ENCODE data around the gene SUOX. TPM values are rescaled to one million over a fixed set of nuclear protein-coding genes. Genes with fewer than 3 reads are reported as not detected.
A peak's percentile ranks its signal among the peaks of the same experiment; 100 is the strongest.

The SUOX gene
- polyA plus RNA-seq, 3 donors, result 10.0 to 27.8 (median 15.7) TPM

GRCh38 chr12:56041552-56042429, 44.7 kb downstream of the SUOX start, which contains the start of gene RPS26:
Gene RPS26 (plus strand): TSS chr12:56041918. CDS start chr12:56042167, 249 bp downstream.
- WGBS, 3 donors, result 0% methylated on average over 48 to 50 of the region's 50 CpGs
- peak within 1 kb of the TSS; percentile 73 for H3K27ac ChIP-seq (ENCODE audit: low read depth, low read length)

- H3K27ac ChIP-seq (ENCODE audit: low read depth, low read length), result peak overlapping the region; percentile 73
- WGBS, 3 donors, result 1 to 3% (median 1%) methylated on average over 17 to 18 of the region's 20 CpGs
These were observed 45.3 kb downstream of the SUOX start for GRCh38 chr12:56042430-56042813.

- 12 to 40% (median 35%) methylated on average over 9 of the region's 9 CpGs for WGBS, 3 donors
- no peak overlapping the region for H3K27ac ChIP-seq (ENCODE audit: low read depth, low read length)
These were observed 45.8 kb downstream of the SUOX start for GRCh38 chr12:56042843-56043242.

DNA sequence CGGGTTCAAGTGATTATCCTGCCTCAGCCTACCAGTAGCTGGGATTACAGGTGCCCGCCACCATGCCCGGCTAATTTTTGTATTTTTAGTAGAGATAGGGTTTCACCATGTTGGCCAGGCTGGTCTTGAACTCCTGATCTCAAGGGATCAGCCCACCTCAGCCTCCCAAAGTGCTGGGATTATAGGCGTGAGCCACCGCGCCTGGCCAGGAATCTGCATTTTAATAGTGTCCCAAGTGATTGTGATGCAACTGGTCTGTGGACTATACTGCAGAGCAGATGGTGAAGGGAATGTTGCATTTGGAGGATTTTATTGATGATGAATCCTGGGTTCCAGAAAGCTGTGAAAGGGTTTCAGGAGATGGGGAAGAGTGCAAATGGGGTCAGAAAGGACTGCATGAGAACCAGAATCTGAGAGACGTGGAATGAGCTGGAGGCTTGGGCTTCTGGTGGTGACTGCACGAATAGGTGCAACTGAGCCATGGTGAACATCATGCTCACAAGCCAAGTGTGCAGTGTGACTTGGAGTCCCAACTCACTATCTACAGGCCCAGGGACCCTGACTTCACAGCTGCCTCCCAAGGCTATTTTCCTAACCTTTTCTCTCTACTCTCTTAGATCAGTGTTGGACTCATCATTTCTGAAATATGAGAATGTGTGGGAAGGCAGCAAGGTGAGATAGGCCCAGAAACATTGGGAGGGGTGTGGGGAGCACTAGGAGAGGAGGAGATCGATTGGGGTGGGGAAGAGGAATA, 49.1 kb downstream of the SUOX start:
- no peak overlapping the region for H3K27ac ChIP-seq (ENCODE audit: low read depth, low read length)
- WGBS, 3 donors, result 78 to 85% (median 84%) methylated on average over 9 of the region's 9 CpGs

DNA sequence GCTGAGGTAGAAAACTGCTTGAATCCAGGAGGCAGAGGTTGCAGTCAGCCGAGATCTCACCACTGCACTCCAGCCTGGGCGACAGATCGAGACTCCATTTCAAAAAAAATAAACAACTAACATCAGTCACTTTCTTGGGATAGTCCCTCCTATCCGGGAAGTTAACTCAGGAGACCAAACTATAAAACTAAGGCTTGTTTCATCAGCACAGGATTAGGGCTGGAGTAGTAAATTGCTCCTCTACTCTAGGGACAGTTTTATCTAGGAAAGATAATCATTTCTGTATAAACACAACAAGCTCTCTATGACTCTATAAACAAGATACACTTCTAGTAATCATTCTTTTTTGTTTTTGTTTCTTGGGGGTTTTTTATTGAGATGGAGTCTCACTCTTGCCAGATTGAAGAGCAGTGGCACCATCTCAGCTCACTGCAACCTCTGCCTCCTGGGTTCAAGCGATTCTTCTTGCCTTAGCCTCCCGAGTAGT, 56.4 kb downstream of the SUOX start:
- no peak overlapping the region for H3K27ac ChIP-seq (ENCODE audit: low read depth, low read length)
- WGBS, 3 donors, result 81 to 93% (median 89%) methylated on average over 6 of the region's 6 CpGs

Other genes starting within 250 kb of the SUOX start
- gene SARNP, start 179.6 kb upstream of the SUOX start, polyA plus RNA-seq, result 10 to 100 TPM; 40.8 to 85.6 (median 65.7) TPM
- gene ORMDL2, start 179.2 kb upstream of the SUOX start, polyA plus RNA-seq, result 10 to 100 TPM; 18.8 to 63.0 (median 27.2) TPM
- gene DNAJC14, start 167.7 kb upstream of the SUOX start, polyA plus RNA-seq, result 10 to 100 TPM; 10.6 to 17.5 (median 15.2) TPM
- 100 to 1,000 TPM in 1 of 3 donors, 10 to 100 TPM in 1, 1 to 10 TPM in 1; 4.4 to 100 (median 39.6) TPM for gene MMP19, start 154.3 kb upstream of the SUOX start, polyA plus RNA-seq
- 10 to 100 TPM; 16.8 to 33.6 (median 26.2) TPM for gene PYM1, start 69.4 kb upstream of the SUOX start, polyA plus RNA-seq
- 10 to 100 TPM; 16.9 to 21.4 (median 17.4) TPM for gene DGKA, start 66.1 kb upstream of the SUOX start, polyA plus RNA-seq
- 1 to 10 TPM in 2 of 3 donors, under 1 TPM in 1; 0.42 to 2.9 (median 1.7) TPM for gene PMEL, start 31.2 kb upstream of the SUOX start, polyA plus RNA-seq
- gene CDK2, start 30.4 kb upstream of the SUOX start, polyA plus RNA-seq, result 10 to 100 TPM in 2 of 3 donors, 1 to 10 TPM in 1; 9.2 to 20.8 (median 16.8) TPM
- gene RAB5B, start 23.2 kb upstream of the SUOX start, polyA plus RNA-seq, result 10 to 100 TPM; 28.5 to 66.8 (median 47.4) TPM
- gene IKZF4, start 23.8 kb downstream of the SUOX start, polyA plus RNA-seq, result 1 to 10 TPM; 1.5 to 4.9 (median 4.8) TPM
- 1,000 to 10,000 TPM; 1,111 to 1,459 (median 1,152) TPM for gene RPS26, start 44.6 kb downstream of the SUOX start, polyA plus RNA-seq
- 10 to 100 TPM in 1 of 3 donors, 1 to 10 TPM in 2; 2.0 to 28.8 (median 4.5) TPM for gene ERBB3, start 82.9 kb downstream of the SUOX start, polyA plus RNA-seq
- gene PA2G4, start 107.3 kb downstream of the SUOX start, polyA plus RNA-seq, result 100 to 1,000 TPM in 1 of 3 donors, 10 to 100 TPM in 2; 75.9 to 138 (median 83.2) TPM
- 1,000 to 10,000 TPM; 6,348 to 7,135 (median 6,380) TPM for gene RPL41, start 119.4 kb downstream of the SUOX start, polyA plus RNA-seq
- 1 to 10 TPM; 1.6 to 2.4 (median 1.9) TPM for gene ZC3H10, start 121.0 kb downstream of the SUOX start, polyA plus RNA-seq
- 100 to 1,000 TPM in 1 of 3 donors, 10 to 100 TPM in 2; 61.4 to 304 (median 94.5) TPM for gene ESYT1, start 131.0 kb downstream of the SUOX start, polyA plus RNA-seq
- 10 to 100 TPM; 15.5 to 88.5 (median 48.0) TPM for gene MYL6B, start 155.3 kb downstream of the SUOX start, polyA plus RNA-seq
- gene MYL6, start 161.1 kb downstream of the SUOX start, polyA plus RNA-seq, result 1,000 to 10,000 TPM; 1,303 to 4,064 (median 3,695) TPM
- 10 to 100 TPM; 21.4 to 53.8 (median 48.7) TPM for gene SMARCC2, start 192.2 kb downstream of the SUOX start, polyA plus RNA-seq
- 10 to 100 TPM; 15.3 to 51.7 (median 26.7) TPM for gene RNF41, start 224.6 kb downstream of the SUOX start, polyA plus RNA-seq
- gene NABP2, start 227.1 kb downstream of the SUOX start, polyA plus RNA-seq, result 10 to 100 TPM; 20.9 to 22.3 (median 21.3) TPM
- 100 to 1,000 TPM in 1 of 3 donors, 1 to 10 TPM in 1, under 1 TPM in 1; 0.31 to 209 (median 1.0) TPM for gene SLC39A5, start 232.8 kb downstream of the SUOX start, polyA plus RNA-seq

Measured in adipose tissue (tissue), 3 donors.